H9 (cell line): ENCODE measurements around the gene EDAR. TPM values are rescaled to one million over a fixed set of nuclear protein-coding genes. Genes with fewer than 3 reads are reported as not detected.

Experiments used
- DNase-seq: peaks from one replicate; pipeline ENCODE4 v3.0.0-alpha.2; 2017
- H2AFZ ChIP-seq: one replicate; pipeline ENCODE4 v1.6.1; 2013; ENCODE audit warnings: mild to moderate bottlenecking, low read length, control low read depth, moderate library complexity
- H2AK5ac ChIP-seq: 2 replicates; pipeline ENCODE4 v1.6.1; 2013; ENCODE audit warnings: low read length, control low read depth, mixed read lengths; ENCODE audit not compliant: insufficient read length
- H2BK120ac ChIP-seq: one replicate; pipeline ENCODE4 v1.6.1; 2013; ENCODE audit warnings: low read depth, mild to moderate bottlenecking, low read length, control low read depth, inconsistent platforms; ENCODE audit not compliant: poor library complexity, severe bottlenecking
- H2BK12ac ChIP-seq: 2 replicates; pipeline ENCODE4 v1.6.1; 2013; ENCODE audit warnings: low read length, control low read depth, mixed read lengths, low read depth; ENCODE audit not compliant: insufficient read length
- H2BK15ac ChIP-seq: 2 replicates; pipeline ENCODE4 v1.6.1; 2013; ENCODE audit warnings: low read depth, low read length, control low read depth
- H2BK20ac ChIP-seq: one replicate; pipeline ENCODE4 v1.6.1; 2013; ENCODE audit warnings: low read depth, mild to moderate bottlenecking, low read length, control low read depth, inconsistent platforms; ENCODE audit not compliant: poor library complexity, severe bottlenecking
- H2BK5ac ChIP-seq: 2 replicates; pipeline ENCODE4 v1.6.1; 2013; ENCODE audit warnings: low read length, control low read depth, mixed read lengths; ENCODE audit not compliant: insufficient read length
- H3K14ac ChIP-seq: 2 replicates; pipeline ENCODE4 v1.6.1; 2013; ENCODE audit warnings: low read length, control low read depth; ENCODE audit not compliant: insufficient read depth
- H3K18ac ChIP-seq: 2 replicates; pipeline ENCODE4 v1.6.1; 2013; ENCODE audit warnings: low read depth, mild to moderate bottlenecking, mixed read lengths, low read length, control low read depth; ENCODE audit not compliant: insufficient read length
- H3K23ac ChIP-seq: 2 replicates; pipeline ENCODE4 v1.6.1; 2013; ENCODE audit warnings: low read length, control low read depth, mixed read lengths, low read depth; ENCODE audit not compliant: insufficient read length
- H3K23me2 ChIP-seq: 2 replicates; pipeline ENCODE4 v1.6.1; 2013; ENCODE audit warnings: low read depth, mild to moderate bottlenecking, mixed read lengths, low read length, control low read depth; ENCODE audit not compliant: insufficient read length, poor library complexity, severe bottlenecking
- H3K27ac ChIP-seq: 2 replicates; pipeline ENCODE4 v1.5.1; 2013; ENCODE audit warnings: low read length, control low read depth, mixed read lengths, low read depth; ENCODE audit not compliant: insufficient read length
- H3K27me3 ChIP-seq: 2 replicates; pipeline ENCODE4 v1.6.1; 2013; ENCODE audit warnings: low read length, control low read depth, inconsistent platforms; ENCODE audit not compliant: insufficient read depth
- H3K4ac ChIP-seq: 2 replicates; pipeline ENCODE4 v1.6.1; 2013; ENCODE audit warnings: low read depth, mild to moderate bottlenecking, control low read depth, inconsistent platforms, low read length, moderate library complexity
- H3K4me1 ChIP-seq: 2 replicates; pipeline ENCODE4 v1.6.1; 2013; ENCODE audit warnings: low read length, control low read depth, inconsistent platforms; ENCODE audit not compliant: insufficient read depth
- H3K4me2 ChIP-seq: 2 replicates; pipeline ENCODE4 v1.6.1; 2013; ENCODE audit warnings: low read length, control low read depth, mixed read lengths; ENCODE audit not compliant: insufficient read length, insufficient read depth
- H3K56ac ChIP-seq: 2 replicates; pipeline ENCODE4 v1.6.1; 2013; ENCODE audit warnings: low read depth, mild to moderate bottlenecking, mixed read lengths, low read length, control low read depth; ENCODE audit not compliant: insufficient read length
- H3K79me1 ChIP-seq: 2 replicates; pipeline ENCODE4 v1.6.1; 2013; ENCODE audit warnings: low read depth, mild to moderate bottlenecking, moderate library complexity, low read length, control low read depth, inconsistent platforms; ENCODE audit not compliant: insufficient read depth, poor library complexity, severe bottlenecking
- H3K79me2 ChIP-seq: 2 replicates; pipeline ENCODE4 v1.6.1; 2013; ENCODE audit warnings: low read length, control low read depth, inconsistent platforms; ENCODE audit not compliant: insufficient read depth
- H3K9ac ChIP-seq: 2 replicates; pipeline ENCODE4 v1.6.1; 2013; ENCODE audit warnings: low read length, control low read depth, mixed read lengths; ENCODE audit not compliant: insufficient read length; ENCODE audit errors: extremely low read depth
- H3K9me3 ChIP-seq: one replicate; pipeline ENCODE4 v1.6.1; 2013; ENCODE audit warnings: low read depth, low read length, inconsistent platforms; ENCODE audit not compliant: control insufficient read depth
- H3T11ph ChIP-seq: one replicate; pipeline ENCODE4 v1.6.1; 2013; ENCODE audit warnings: mild to moderate bottlenecking, low read length, control low read depth, inconsistent platforms
- H4K20me1 ChIP-seq: one replicate; pipeline ENCODE4 v1.6.1; 2013; ENCODE audit not compliant: control insufficient read depth, insufficient read length, insufficient read depth
- H4K5ac ChIP-seq: 2 replicates; pipeline ENCODE4 v1.6.1; 2013; ENCODE audit warnings: low read depth, mild to moderate bottlenecking, mixed read lengths, low read length, control low read depth; ENCODE audit not compliant: insufficient read length
- H4K8ac ChIP-seq: replicated peaks from 2 replicates; pipeline ENCODE4 v1.6.1; 2013; ENCODE audit warnings: low read length, control low read depth, mixed read lengths, low read depth; ENCODE audit not compliant: insufficient read length
- H4K91ac ChIP-seq: 2 replicates; pipeline ENCODE4 v1.6.1; 2013; ENCODE audit warnings: low read depth, mild to moderate bottlenecking, moderate library complexity, mixed read lengths, low read length, control low read depth; ENCODE audit not compliant: insufficient read length
- H3K27ac Mint-ChIP-seq, 3 experiments: 2 replicates in 2 of 3; 3 replicates in 1 of 3; pipeline ENCODE4 v1.8.0; 2020 to 2021; ENCODE audit warnings: mixed read lengths in 3 of 3, mild to moderate bottlenecking in 1 of 3, moderate library complexity in 1 of 3
- H3K27me3 Mint-ChIP-seq: 2 replicates; pipeline ENCODE4 v1.8.0; 2021; ENCODE audit warnings: low read depth, mild to moderate bottlenecking, moderate library complexity, mixed read lengths
- H3K36me3 Mint-ChIP-seq, 3 experiments: 2 replicates in 2 of 3; 3 replicates in 1 of 3; pipeline ENCODE4 v1.8.0; 2020 to 2021; ENCODE audit warnings: low read depth in 3 of 3, mixed read lengths in 3 of 3; ENCODE audit not compliant: insufficient read depth in 1 of 3
- H3K4me1 Mint-ChIP-seq, 2 experiments: 2 replicates each; pipeline ENCODE4 v1.8.0; 2020; ENCODE audit warnings: mixed read lengths in 2 of 2
- H3K4me3 Mint-ChIP-seq, 2 experiments: 2 replicates in 1 of 2; 3 replicates in 1 of 2; pipeline ENCODE4 v1.8.0; 2020 to 2021; ENCODE audit warnings: mild to moderate bottlenecking in 2 of 2, mixed read lengths in 2 of 2, moderate library complexity in 1 of 2
- H3K9me3 Mint-ChIP-seq, 2 experiments: 2 replicates in 1 of 2; 3 replicates in 1 of 2; pipeline ENCODE4 v1.8.0; 2020; ENCODE audit warnings: mild to moderate bottlenecking in 2 of 2, mixed read lengths in 2 of 2, moderate library complexity in 1 of 2
- CTCF ChIP-seq: fragments of 200-600 bp; sonication (generic); conservative IDR thresholded peaks from 3 replicates; pipeline ENCODE4 v1.8.0; 2021; ENCODE audit warnings: antibody characterized with exemption, mild to moderate bottlenecking
- WGBS: extraction: QIAGEN DNeasy Blood & Tissue Kit; methylation state at CpG from one replicate; pipeline ENCODE4 v1.1.7; 2013; ENCODE audit warnings: missing lambda C conversion rate, low lambda C conversion rate, mixed read lengths; ENCODE audit not compliant: insufficient read length; ENCODE audit errors: extremely low coverage; 5-methylcytosine and 5-hydroxymethylcytosine counted together
- total RNA-seq: library from RNA; stranded (reverse); gene quantifications from 2 replicates; pipeline ENCODE4 v1.2.1, GENCODE V29; 2021

EDAR gene
- total RNA-seq, 1 experiment from 2014 or later: not detected

DNA sequence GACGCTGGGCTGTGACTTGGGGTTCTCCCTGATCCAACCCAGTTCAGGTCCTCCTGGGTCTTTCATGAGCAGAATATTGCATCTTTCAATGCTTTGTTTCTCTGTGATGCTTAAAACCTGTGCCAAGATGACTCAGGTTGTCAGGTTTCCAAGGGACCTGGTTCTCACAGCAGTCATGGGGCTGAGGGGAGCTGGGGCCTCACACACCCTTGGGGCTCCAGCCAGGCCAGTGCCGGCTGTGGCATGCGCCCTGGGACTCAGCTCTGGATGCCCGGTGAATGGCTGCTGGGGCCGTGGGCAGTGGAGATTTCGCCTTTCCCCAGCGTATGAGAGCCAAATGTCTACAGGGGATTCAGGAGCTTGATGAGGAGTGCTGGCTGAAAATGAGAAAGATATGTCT is 29.6 kb downstream of the EDAR start:
- no peak overlapping the region for H2AK5ac ChIP-seq
- no peak overlapping the region for H3K4ac ChIP-seq
- Mint-ChIP-seq H3K27ac (no peak overlapping the region), H3K4me1 (peaks cover 32 to 33% of the 10 kb centered on the region in 2 experiments), H3K4me3 (no peak overlapping the region), H3K27me3 (no peaks in the 10 kb centered on the region; the same call in 1 of the 2 replicates), H3K36me3 (no peaks in the 10 kb centered on the region; a peak in 1 of 7 replicates), H3K9me3 (no peaks in the 10 kb centered on the region)
- no peak overlapping the region for H3T11ph ChIP-seq
- no peak overlapping the region for H3K4me2 ChIP-seq
- no peak overlapping the region for H2BK5ac ChIP-seq
- H4K5ac ChIP-seq: no peak overlapping the region
- TF ChIP-seq CTCF: no peak
- no peak overlapping the region for H3K23ac ChIP-seq
- no CpG with 5 or more reads among the region's 7 CpGs for WGBS
- no peaks in the 10 kb centered on the region for H4K20me1 ChIP-seq
- H2BK15ac ChIP-seq: no peak overlapping the region
- H3K56ac ChIP-seq: no peak overlapping the region
- no peaks in the 10 kb centered on the region for H3K23me2 ChIP-seq
- no peaks in the 10 kb centered on the region for H3K9me3 ChIP-seq
- no peak overlapping the region for H2BK12ac ChIP-seq
- H3K79me2 ChIP-seq: no peaks in the 10 kb centered on the region
- H3K18ac ChIP-seq: no peak overlapping the region
- H3K4me1 ChIP-seq: peaks cover 2% of the 10 kb centered on the region; the same call in 1 of the 2 replicates
- no peaks in the 10 kb centered on the region for H3K79me1 ChIP-seq
- H3K27me3 ChIP-seq: no peaks in the 10 kb centered on the region
- H3K27ac ChIP-seq: no peak overlapping the region
- no peak overlapping the region for H4K8ac ChIP-seq
- H2BK120ac ChIP-seq: no peak overlapping the region
- H3K14ac ChIP-seq: no peak overlapping the region
- H2AFZ ChIP-seq: no peak overlapping the region
- no peak overlapping the region for H3K9ac ChIP-seq
- DNase-seq: no peak
- H4K91ac ChIP-seq: no peak overlapping the region
- H2BK20ac ChIP-seq: no peak overlapping the region
